Activated CD4-positive, alpha-beta T cell treated with anti-CD3 and anti-CD28 coated beads, Interleukin-2, amount 50 U/mL, for 48 hours (primary cell): ENCODE results near the gene NR2C2AP.
"Not testable (repeated sequence)": the region's sequence is repeated elsewhere in the genome, so short reads cannot be mapped to it uniquely, and the experiment has no call there.

Experiments used
- DNase-seq, 2 experiments: peaks; one replicate each; pipeline ENCODE4 v3.0.0-alpha.2; 2020

The NR2C2AP gene, protein sequence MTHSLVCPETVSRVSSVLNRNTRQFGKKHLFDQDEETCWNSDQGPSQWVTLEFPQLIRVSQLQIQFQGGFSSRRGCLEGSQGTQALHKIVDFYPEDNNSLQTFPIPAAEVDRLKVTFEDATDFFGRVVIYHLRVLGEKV

DNA sequence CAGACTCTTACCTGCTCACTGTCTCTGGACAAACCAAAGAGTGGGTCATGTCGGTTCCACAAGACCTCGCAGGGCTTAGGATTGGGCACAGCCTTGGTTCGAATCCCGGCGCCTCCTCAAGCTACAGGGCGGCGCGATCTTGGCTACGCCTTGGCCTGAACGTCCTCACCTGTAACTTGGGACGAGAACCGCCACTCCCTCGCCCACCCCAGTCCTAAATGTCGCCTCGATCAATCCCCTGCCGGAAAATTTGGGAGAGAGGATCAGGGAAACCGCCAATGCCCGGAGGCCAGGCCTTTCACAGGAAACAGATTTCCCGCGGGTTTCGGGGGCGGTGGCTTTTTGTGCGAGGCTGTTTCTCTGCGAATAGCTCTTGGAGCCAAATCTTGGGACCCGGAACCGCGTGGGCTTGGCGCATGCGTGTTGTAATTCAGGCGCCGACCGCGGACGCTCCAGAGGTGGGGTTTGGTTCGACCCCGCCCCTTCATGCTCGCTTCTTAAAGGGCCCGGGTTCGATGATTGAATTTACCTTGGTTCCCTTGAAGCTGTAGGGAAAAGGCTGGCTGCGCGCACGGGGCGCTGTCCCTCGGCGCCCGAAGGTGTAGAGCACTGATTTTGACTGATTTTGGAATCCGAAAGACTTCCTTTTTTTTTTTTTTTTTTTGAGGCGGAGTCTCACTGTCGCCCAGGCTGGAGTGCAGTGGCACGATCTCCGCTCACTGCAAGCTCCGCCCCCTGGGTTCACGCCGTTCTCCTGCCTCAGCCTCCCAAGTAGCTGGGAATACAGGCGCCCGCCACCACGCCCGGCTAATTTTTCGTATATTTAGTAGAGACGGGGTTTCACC is at the start of gene NR2C2AP:
Gene NR2C2AP (minus strand): TSS at position 403 of the 845 bp plus-strand sequence. CDS start 354 bp downstream, at position 49.
- peak; percentile 94 to 96 for DNase-seq

DNA sequence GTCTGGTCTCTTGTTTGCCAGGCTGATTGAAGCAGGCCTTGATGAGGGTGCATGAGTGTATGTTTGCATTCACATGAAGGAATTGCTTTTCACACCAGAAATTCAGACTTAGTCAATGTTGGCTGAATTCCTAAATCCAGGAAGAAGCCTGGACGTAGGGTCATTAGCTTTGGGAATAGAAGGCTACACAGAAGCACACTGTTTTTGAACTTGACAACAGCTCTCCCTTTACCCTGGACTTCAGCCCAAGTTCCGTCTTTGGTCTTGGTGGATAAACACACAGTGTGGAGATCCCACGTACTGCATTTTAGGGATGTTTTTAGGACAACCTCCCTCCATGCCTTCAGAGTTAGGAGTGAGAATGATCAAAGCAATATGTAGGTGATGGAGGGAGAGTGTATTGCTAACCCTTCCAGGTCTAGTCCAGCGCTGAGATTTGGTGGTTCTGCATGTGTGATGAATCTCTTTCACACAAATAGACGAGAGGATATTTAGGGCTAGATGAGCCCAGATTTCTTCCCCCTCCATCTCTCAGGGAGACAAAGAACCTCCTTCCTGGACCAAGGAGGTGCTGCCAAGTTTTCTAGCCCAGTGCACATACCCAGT is 47.1 kb upstream of the NR2C2AP start:
- no peak for DNase-seq

DNA sequence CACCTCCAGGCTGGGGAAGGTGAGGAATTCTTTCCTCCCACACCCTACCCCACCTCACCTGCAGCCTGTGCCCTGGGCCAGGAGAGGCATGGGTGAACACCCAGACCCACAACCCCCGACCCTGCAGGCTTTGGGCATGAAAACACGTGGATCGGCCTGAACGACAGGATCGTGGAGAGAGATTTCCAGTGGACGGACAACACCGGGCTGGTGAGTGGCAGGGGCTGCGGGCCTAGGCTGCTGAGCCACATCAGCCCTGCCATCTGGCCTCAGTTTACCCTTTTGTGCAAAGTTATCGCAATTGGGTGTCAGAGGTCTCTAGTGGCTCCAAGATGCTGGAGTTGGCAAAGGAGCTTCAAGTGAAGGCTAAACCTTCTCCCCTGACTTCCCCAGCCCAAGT is 37.3 kb upstream of the NR2C2AP start:
- no peak for DNase-seq

DNA sequence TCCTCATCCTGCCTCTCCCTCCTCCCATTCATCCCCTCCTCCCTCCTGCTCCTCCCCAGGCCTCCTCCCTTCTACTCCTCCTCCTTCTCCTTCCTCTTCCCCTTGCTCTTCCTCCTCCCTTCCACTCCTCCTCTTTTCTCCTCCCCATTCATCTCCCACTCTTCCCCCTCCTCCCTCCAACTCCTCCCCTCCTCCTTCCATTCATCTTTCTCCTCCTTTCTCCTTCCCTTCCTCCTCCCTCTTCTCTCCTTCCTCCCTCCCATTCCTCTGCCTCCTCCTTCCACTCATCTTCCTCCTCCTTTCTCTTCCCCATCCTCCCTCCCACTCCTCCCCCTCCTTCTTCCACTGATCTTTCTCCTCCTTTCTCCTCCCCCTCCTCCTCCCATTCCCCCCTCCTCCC is 36.5 kb upstream of the NR2C2AP start:
- DNase-seq: no peak

DNA sequence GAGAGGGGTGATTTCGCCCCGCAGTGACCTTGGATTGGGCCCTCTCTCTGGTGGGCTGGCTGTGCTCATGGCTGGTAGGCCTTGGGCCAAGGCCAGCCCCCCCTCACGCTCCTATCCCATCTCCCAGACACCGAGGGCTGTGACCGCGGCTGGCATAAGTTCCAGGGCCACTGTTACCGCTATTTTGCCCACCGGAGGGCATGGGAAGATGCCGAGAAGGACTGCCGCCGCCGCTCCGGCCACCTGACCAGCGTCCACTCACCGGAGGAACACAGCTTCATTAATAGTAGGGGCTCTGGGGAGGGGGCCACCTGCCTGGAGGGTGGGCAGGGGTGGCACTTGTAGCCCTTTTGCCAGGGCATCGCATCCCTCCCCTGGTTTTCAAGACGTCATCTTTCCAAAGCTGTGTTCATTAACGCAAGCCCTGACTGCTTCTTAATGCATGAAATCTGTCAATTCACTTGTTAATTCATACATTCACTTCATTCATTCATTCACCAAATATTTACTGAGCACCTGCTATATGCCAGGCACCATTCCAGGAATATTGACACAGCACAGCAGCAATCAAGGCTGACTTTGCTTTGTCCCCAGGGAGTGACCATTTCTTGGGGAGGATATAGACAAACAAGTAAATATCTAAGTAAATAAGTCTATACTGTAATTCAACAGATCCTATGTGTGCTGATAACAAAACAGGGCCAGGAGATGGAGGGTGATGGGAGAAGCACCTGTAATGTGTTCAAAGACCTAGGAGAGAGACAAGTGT is 35.1 kb upstream of the NR2C2AP start:
- DNase-seq: no peak

DNA sequence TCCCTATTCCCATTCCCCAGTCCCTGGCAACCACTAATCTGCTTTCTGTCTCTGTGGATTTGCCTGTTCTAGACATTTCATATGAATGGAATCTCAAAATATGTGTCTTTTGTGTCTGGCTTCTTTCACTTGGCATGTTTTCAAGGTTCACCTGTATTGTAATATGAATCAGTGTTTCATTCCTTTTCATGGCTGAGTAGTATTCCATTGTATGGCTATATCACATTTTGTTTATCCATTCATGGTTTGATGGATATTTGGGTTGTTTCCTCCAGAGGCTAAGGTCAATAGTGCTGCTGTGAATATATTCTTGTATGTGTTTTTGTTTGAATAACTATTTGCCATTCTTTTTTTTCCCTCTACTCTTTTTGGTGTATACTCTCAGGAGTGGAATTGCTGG is 33.0 kb upstream of the NR2C2AP start:
- no peak for DNase-seq

DNA sequence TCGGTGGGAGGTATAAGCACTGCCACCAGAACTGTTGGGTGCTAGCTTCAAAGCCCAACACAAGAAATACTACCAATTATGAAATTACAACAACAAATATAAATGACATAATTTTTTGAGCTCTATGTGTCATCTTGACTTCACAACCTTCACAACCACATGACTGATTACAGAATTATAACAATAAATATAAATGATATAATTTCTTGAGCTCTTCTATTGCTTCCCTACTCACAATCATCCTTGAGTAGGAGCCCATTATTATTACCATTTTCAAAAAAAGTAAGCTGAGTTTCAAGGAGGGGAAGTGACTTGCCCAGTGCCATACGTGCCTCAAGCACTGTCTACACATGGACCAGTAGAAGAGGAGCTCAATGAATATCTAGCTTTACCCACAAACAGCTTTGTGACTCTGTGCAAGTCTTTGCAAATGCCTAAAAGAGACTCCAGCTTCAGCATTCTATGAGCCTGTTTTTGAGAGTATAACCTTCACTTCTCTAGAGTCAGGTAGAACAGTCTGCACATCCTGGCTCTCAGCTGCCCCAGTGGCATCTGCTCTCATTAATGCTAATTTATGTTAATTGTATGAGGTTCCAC is 31.1 kb upstream of the NR2C2AP start:
- DNase-seq: no peak

DNA sequence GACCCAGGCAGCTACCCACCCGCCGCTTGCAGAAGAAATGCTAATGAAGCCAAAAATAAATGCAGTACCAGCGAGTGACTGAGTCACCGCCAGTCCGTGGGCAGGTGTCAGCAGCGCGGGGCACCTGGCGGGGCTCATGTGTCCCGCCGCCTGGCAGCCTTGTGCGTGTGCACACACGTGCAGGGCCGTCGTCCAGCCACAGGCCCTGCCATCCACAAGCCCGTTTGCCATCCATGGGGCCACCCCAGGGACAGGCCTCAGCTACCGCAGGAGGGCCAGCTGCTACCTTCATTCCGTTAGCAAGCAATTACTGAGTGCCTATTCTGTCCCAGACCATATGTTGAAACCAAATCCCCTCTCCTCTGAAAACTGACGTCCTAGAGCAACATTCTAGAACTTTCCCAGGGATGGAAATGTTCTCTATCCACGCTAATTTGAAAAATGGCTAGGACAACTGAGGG is 29.1 kb upstream of the NR2C2AP start:
- no peak for DNase-seq

DNA sequence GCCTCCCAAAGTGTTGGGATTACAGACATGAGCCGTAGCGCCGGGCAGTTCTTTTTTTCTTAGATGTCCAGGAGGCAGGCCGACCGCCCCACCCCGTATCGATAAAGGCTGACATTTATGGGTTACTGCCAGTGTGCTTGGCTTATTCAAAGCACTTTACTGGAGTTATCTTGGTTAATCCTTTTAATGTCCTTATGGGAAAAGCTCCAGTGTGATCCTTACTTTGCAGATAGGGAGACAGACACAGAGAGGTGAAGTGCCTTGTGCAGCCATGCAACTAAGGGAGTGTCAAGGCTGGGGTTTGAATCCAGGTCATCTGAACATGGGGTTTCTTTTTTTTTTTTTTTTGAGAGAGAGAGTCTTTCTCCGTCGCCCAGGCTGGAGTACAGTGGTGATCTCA is 27.8 kb upstream of the NR2C2AP start:
- no peak for DNase-seq

DNA sequence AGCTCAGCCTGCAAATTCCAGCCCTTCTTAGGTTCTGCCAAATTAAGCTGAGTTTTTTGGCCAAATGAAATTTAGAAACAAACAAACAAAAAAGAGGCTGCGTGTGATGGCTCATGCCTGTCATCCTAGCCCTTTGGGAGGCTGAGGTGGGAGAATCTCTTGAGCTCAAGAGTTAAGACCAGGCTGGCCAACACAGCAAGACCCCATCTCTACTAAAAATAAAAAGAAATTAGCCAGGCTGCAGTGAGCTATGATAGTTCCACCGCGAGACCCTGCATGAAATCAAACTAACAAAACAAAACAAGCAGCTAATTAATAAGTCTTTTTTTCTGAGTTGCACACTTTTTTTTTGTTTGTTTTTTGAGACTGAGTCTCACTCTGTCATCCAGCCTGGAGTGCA is 26.5 kb upstream of the NR2C2AP start:
- DNase-seq: no peak

DNA sequence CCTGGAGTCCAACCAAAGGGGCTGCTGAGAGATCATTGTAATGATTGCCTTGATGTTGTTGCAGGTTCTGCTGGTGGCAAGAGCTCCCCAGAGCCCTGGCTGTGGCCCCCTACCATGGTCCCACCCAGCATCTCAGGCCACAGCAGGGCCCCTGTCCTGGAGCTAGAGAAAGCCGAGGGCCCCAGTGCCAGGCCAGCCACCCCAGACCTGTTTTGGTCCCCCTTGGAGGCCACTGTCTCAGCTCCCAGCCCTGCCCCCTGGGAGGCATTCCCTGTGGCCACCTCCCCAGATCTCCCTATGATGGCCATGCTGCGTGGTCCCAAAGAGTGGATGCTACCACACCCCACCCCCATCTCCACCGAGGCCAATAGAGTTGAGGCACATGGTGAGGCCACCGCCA is 24.0 kb upstream of the NR2C2AP start:
- DNase-seq: no peak

DNA sequence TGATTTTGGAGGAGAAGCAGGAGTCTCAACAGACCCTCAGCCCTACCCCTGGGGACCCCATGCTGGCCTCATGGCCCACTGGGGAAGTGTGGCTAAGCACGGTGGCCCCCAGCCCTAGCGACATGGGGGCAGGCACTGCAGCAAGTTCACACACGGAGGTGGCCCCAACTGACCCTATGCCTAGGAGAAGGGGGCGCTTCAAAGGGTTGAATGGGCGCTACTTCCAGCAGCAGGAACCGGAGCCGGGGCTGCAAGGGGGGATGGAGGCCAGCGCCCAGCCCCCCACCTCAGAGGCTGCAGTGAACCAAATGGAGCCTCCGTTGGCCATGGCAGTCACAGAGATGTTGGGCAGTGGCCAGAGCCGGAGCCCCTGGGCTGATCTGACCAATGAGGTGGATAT is 23.4 kb upstream of the NR2C2AP start:
- no peak for DNase-seq

DNA sequence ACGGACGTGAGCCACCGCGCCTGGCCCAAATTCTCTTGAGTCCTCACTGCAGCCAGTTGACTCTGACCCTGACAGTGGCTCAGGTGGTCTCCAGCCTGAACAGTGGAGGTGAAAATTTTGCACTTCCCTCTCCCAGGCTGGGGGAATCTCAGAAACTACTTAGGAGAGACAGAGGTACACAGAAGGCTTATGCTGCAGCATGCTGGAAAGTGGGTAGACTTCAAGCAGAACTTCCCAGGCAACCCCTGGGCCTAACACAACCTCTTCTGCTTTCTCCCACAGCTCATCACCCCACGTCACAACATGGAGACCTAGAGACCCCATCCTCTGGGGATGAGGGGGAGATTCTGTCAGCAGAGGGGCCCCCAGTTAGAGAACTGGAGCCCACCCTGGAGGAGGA is 23.0 kb upstream of the NR2C2AP start:
- DNase-seq: no peak

DNA sequence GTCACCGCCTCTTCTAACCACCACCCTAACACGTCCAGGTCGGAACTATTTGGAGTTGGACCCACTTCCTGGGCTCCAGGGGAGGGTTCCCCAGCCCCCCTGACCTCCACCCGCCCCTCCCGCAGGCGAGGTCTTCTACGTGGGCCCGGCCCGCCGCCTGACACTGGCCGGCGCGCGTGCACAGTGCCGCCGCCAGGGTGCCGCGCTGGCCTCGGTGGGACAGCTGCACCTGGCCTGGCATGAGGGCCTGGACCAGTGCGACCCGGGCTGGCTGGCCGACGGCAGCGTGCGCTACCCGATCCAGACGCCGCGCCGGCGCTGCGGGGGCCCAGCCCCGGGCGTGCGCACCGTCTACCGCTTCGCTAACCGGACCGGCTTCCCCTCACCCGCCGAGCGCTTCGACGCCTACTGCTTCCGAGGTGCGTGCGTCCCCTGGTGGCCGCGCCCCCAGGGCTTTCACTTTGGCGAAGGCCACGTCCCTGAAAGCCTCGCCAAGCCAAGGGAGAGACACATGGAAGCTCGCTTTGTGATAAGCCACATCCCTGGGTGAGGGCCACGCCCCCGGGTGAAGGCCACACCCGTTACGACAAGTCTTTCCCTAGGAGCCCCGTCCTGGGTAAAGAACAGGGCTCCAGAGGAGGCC is 21.8 kb upstream of the NR2C2AP start:
- peak; percentile 77 to 81 for DNase-seq

DNA sequence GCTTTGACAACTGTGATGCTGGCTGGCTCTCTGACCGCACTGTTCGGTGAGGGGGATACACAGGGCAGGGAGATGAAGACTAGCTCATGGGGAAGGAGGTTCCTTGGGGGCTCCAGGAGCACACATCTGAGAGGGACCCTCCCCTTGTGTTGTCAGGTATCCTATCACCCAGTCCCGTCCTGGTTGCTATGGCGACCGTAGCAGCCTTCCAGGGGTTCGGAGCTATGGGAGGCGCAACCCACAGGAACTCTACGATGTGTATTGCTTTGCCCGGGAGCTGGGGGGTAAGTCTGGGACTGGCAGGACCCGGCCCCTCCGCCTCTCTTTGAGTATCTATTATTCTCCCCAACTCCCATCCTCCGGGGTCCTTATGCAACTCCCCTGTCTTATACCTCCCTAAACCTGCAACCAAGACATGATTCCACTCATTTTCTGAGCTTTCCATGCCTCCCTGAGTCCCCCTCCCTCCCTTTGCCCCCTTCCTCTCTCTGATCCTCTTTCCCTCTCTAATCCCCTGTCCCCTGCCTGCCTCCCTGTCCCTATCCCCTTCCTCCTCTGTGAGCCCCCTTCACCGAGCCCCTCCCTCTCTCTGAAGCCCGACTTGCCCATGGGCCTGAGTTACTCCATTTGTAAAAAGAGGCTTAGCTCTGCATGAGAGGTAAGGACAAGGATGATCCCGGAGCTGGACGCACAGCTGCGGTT is 21.1 kb upstream of the NR2C2AP start:
- no peak for DNase-seq

DNA sequence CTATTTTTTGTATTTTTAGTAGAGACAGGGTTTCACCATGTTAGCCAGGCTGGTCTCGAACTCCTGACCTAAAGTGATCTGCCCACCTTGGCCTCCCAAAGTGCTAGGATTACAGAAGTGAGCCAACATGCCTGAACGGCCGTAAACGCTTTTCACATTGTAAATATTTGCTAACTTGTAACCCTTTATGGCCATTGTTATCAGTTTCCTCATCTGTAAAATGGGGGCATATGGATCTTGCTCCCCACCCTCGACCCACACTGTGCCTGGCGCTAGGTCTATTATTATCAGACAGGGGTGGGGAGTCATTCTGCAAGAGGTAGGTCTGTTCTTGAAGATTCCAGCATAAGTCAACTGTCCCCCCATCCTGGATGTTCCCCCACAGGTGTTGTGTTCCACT is 20.4 kb upstream of the NR2C2AP start:
- DNase-seq: no peak

DNA sequence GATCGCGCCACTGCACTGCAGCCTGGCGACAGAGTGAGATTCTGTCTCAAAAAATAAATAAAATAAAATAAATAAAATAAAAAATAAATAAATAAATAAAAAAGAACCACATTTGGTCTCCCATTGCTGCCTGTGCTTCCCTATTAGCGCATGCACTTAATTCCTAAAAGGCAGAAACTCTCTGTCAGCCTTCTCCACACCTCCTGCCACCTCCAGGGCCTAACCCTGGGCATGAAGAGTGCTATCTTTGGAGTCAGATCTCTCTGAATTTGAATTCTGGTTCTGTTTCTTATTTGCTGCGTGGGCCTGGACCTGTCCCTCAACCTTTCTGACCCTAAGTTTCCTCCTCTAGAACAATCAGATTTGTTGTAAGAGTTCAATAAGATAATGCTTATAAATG is 19.8 kb upstream of the NR2C2AP start:
- no peak for DNase-seq

DNA sequence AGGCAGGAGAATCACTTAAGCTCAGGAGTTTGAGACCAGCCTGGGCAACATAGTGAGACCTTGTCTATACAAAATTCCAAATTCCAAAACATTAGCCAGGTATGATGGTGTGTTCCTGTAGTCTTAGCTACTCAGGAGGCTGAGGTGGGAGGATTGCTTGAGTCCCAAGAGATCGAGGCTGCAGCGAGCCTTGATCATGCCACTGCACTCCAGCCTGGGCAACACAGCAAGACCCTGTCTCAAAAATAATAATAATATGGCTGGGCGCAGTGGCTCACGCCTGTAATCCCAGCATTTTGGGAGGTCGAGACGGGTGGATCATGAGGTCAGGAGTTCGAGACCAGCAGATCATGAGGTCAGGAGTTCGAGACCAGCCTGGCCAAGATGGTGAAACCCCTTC is 17.8 kb upstream of the NR2C2AP start:
- DNase-seq: not testable (repeated sequence)

DNA sequence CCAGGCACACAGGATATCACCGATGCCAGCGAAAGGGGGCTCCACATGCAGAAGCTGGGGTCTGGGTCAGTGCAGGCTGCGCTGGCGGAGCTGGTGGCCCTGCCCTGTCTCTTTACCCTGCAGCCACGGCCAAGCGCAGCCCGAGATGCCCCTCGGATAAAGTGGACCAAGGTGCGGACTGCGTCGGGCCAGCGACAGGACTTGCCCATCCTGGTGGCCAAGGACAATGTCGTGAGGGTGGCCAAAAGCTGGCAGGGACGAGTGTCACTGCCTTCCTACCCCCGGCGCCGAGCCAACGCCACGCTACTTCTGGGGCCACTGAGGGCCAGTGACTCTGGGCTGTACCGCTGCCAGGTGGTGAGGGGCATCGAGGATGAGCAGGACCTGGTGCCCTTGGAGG is 15.7 kb upstream of the NR2C2AP start:
- DNase-seq: no peak

DNA sequence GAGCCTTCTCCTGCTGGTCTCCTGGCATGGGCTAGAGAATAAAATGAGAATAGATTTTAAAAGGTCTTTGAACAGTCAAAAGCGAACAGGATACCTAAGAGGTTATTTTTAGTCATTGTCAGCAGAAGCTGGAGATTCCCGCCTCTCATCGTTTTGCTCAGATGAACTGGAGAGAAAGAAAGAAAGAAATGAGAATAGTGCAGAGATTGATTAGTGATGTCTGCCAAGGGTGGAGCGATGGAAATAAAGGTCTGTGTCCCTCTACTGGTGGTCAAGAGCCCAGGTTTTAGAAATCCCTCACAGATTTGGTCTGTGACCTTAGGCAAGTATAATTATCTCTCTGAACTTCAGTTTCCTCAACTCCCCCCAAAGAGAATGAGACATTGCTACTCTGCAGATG is 13.9 kb upstream of the NR2C2AP start:
- DNase-seq: no peak

DNA sequence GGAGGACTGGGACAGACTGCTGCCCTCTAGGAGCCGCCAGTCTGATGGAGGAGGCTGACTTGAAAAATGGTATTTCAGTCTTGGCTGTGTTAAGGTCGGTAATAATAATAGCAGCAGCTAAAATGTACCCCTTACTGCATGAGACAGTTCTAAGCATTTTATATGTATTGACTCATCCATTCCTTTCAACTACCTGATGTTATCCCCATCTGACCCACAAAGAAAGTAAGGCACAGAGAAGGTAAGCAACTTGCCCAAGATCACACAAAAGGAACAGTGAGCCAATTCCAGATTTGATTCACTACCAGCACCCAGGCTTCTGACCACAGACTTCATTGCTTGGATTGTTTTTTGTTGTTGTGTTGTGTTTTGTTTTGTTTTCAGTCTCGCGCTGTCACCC is 12.6 kb upstream of the NR2C2AP start:
- no peak for DNase-seq

DNA sequence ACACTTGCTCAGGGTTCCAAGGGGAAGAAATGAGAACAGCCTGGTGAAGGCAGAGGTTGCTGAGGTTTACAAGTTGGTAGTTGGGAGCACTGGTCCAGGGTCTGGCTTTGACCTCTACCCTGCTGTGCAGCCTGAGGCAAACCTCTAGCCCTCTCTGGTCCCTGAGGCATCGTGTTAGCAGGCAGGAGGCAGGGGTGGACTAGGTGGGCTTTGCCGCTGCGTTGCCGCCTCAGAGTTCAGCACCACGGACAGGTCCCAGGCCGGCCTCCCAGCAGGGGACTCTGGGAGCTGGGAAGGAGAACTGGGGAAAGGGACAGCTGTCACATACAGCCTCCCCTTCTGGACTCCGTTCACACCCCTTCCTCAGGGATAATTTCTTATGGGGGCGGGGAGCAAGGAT is 11.7 kb upstream of the NR2C2AP start:
- peak; percentile 38 to 44 for DNase-seq
